T-helper 22 cell (primary cell): Measurements from ENCODE around the gene BABAM2.
"Not testable (repeated sequence)": the region's sequence is repeated elsewhere in the genome, so short reads cannot be mapped to it uniquely, and the experiment has no call there.

Experiments used
- DNase-seq: peaks from one replicate; pipeline ENCODE4 v3.0.0-alpha.2; 2020; ENCODE audit warnings: low read depth

The BABAM2 gene

DNA sequence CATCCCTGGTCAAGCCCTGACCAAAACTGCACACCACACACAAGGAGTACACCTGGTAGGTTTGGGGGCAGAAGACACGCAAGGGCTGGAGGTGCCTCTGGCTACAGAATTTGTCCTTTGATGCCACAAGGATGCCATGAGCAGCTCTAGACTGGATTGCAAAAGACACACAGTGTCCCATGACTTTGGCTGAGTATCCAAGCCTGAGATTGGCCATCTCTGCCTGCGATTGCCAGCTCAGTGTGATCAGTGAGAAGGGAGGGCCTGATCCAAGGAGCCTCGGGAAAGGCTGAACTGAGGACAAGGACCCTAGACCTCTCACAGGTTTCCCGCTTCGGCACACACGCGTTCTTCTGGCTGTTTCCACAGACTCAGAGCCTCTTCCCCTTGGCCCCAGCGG is 442.2 kb downstream of the BABAM2 start:
- no peak for DNase-seq

DNA sequence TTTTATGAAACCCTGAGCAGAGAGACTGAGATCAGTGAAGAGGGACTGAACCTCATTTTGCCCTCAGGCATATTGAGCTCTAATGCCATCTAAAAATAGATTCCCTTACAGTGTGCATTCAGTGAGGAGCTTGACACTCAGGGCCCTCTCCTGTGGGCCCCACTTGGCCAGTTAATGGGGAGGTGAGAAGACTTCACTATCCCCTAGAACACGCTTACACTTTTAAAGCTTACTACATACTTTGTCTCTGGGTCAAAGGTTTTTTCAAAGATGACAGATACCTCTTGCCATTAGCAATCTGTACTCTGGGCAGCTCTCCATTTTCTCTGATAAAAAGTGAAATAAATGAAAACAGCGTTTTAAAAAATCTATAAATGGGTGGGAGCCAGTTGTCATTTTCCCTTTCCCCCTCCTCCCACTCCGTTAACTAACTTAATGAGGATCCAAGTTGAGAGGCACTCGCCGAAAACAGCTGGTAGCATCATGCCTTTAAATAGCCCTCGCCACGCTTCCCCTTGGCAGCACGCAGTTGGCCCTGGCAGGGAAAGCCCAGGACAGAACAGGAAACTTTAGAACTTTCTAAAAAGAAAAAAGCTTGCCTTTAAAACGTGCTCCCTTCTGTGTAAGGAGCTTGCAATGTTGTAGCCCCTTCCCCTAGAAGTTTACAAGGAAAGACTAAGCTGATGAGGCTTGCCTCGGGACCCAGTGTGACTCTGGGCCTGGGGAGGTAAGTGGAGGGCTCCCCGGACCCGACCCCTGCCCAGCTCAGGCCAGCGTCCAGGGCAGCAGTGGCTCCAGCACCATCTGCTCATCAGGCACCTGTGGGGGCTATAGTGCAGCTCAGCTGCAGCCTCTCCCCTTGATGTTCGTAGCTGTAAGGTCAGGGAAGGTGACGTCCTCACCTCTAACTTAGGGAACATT is 443.3 kb downstream of the BABAM2 start:
- DNase-seq: no peak

DNA sequence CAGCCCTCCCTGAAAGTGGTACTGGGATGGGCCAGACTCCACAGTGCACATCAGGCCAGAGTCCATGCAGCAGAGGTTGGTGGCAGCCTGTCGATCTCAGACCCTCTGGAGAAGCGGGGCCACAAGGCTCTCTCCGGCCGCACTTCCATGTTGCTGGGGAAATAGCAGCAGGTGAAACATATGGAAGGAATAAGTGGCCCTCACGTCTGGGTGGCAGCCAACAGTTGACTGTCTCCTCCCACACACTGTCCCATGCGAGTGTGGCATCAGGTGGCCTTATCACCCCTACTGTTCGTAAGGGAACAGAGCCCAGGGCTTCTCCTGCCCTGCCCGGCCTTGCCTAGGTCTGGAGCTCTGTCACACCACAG is 444.0 kb downstream of the BABAM2 start:
- no peak for DNase-seq

DNA sequence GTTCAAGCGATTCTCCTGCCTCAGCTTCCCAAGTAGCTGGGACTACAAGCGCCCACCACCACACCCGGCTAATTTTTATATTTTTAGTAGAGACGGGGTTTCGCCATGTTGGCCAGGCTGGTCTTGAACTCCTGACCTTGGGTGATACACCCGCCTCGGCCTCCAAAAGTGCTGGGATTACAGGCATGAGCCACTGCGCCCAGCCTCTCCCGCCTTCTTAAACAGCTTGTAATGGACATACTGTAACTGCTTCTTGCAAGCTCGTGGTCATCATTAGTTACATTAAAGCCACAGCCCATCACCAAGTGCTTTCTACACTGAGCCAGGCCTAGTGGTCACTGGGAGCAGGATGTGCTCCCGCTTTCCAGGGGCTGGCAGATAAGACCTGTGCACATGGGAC is 444.7 kb downstream of the BABAM2 start:
- DNase-seq: not testable (repeated sequence)

DNA sequence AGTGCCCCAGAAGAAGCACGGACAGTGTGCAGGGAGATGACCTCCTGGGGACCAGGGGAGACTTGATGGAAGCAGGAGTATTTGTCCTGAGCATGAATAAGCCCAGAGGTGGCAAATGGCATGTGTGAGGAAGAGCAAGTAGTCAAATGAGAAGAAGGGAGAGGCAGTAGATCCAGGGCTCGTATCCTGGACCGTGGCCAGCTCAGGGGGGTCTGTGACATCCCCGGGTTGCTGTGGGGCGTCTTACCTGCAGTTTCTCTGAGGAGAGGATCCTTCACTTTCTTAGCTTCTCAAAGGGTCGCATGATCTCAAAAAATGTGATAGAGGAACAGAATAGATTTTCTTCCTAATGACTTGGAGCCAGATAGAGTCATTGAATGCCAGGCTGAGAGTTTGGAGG is 445.1 kb downstream of the BABAM2 start:
- DNase-seq: no peak

DNA sequence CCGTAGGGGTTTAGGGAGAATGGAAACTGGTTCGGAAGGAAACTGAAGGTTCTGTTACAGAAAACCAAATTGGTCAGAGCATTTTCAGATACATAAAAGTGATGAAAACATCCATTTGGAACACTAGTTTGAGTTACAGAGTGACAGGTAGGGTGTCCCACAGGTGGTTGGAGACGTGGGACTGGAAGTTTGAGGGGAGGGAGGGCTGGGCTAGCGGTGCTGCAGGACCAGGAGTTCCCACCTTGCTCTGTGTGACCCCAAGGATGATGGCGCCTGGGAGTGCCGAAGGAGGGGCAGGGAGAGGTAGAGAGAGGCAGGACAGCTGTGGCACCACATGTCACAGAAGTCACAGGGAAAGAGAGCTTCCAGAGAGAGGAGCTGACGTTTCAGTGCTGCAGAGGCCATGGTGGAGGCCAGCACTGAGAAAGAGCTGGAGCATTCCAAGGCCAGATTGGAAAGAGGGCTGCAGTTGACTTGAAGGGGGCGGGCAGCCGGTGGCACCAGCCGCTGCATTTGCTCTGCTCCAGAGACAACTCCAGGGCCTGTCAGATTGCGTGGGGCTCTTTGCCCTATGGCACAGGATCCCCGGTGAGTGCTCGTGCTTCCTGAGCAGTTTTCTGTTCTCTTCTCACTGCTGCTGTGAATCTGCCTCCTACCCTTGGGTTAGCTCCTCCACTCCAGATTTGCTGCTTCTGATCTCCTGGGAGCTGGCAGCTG is 445.9 kb downstream of the BABAM2 start:
- no peak for DNase-seq

DNA sequence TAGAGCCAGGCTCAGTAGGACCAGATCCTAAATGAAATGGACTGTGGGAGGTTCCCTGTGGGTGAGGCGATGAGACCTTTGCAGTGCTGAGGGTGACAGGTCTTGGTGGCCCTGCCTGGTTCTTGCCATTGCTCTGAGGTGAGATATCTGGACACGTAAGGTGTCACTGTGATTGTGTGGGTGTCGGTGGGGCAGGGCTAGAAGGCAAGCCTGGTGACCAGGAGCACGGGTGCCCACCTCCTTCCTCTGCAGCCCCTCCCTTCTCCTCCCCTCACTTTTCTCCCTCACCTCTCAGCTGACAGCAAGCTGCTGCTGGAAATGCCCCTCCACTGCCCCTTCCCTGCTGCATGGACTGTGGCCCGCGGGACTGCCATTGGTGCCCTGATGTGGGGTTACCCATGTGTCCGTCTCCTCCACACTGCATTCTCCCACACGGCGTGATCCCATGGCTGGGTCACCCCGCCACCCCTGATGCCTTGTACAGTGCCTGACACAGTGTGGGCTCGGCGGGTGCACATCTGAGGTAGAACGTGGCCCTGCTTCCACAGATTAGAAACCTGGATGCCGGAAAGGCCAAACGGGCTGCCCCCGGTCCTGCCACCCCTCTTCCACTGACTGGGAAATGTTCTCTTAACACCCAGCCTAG is 446.6 kb downstream of the BABAM2 start:
- DNase-seq: no peak

DNA sequence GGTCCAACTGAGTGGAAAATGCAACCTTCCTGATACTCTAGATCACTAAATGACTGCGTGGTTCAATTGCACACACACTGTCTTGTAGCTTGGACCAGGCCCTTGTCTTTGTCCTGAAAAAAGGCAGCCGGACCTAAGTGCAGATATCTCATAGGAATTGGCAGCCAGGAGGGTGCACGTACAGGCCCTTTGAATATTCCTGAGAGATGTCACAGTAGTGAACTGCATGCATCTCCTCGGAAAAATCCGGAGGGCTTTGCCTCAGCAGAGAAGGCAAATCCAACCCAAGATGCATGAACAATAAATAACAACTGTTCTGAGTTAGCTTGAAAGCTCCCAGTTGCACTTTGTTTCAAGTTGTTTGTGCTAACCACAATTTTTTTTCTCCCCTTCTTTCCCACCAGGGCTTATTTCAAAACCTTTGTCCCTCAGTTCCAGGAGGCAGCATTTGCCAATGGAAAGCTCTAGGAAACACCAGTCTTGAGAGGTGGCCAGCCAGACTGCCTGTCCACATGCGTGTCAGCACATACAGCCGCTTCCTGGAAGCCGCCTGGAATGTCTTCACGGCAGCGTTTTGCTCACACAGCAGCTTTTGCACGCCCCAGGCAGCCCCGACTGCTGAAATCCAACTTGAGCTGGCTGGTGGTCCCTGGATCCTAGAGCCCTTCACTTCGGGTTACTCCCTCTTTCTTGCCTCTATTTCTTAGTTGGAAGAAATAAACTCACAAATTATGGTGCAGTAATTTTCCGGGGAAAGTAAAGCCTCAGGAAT is 447.7 kb downstream of the BABAM2 start:
- DNase-seq: no peak

DNA sequence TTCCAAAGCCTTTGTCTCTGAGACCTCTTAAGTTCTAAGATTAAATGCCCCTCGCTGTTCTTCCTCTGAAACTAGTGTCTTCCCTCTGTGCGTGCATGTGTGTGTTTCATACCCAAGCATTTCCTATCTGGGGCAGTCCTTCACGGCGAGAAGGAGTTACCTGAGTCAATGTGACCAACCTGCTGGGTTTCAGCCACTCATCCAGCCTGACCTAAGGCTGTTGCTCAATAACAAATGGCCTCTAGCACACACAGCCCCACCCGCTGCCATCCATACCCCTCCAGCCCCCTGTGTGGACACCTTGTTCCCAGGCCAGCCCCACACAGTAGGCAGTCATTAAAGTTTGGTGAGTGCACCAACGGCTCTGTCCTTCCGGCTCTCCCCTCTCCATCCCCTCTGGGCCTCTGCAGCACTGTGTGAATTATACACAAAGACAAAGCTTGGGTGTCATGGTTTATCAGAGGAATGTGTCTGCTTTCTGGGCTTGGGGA is 448.3 kb downstream of the BABAM2 start:
- DNase-seq: no peak

DNA sequence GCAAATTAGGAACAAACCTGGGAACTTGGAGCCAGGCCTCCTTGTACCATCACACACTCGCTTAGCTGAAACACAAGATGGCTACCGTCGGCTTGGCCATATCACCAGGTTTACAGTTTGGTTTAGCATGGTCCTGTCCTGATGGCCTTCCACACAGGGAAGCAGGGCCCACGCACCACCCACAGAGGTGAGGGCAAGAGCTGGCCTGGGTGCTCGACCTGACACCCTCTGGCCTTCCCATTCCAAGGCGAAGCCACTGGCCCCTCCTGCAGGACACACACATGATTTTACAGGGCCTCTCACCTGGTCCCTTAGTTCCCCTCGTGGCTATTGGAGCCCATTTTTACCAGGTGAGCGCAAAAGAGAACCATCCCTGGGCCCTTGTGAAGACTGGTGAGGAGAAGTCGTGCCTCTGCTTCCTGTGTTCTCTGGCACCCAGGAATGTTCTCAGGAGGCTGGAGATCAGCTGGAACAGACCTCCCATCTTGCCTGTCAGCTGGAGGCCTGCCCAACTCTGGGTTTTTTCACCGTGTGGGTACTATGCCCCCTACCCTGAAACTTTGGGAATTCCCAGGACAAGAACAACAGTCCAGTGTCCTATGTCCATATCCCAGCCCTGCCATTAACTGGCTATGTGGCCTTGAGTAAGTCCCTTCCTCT is 449.1 kb downstream of the BABAM2 start:
- DNase-seq: no peak

DNA sequence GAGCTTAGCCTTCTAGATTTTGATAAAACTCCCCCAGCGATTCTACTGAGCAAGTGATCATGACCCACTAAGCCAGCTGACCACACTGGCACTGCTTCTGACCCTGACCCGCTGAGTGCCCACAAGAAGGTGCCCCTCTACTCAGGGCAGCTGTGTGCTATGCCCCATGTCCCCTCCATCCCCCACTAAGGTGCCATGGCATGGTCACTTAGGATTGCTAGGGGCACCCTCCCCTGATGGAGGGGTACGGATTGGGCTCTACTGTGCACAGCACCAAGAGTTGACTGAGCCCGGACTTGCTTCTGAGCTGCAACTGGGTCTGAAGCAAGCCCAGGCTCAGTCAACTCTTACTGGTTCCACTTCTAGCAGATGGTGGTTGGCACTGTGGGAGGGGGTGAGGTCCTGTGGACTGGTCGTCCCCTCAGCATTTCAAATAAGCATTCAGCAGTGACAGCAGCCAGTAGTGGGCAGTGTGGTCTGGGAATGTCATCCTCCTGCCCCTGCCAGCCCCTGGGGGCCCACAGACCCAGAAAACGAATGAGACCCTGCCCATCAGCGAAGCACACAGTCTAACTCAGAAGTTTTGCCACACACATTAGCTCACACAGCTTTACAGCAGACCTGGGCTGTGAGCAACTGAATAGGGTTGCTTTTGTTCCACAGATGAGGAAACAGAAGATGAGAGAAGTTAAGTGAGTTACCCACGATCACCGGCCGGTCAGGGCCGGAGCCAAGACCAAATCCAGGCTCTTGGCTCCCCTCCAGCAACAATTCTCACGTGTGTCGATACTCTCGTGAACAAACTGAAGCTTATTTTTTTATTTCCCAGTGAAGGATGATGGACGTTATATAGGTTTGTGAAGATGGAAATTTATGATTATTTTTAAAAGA is 450.0 kb downstream of the BABAM2 start:
- no peak for DNase-seq

DNA sequence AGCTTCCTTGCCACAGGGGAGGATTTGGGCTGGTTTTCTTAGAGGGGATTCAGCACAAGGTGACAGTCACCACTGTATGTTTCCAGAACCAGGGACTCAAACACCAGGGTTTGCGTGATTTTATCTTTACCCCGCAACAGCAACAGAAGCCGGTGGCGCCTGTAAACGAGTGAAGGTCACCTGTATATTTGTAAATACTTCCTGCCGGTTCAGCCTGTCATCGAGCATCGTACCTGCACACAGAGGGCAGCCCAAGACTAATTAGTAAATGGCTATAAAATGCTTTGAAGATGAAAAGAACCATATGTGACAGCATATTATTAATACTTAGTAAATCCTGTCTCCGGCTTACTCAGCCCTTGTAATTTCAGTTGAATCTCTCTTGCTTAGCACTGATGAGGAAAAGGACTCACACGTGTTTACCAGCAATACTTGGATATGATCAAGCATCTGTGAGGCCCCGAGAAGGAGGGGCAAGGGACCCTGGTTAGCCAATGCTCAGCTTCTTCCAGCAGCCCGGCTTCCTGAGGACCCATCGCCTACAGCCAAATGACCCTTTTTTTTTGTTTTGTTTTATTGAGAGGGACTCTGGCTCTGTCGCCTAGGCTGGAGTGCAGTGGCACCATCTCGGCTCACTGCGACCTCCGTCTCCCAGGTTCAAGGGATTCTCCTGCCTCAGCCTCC is 450.8 kb downstream of the BABAM2 start:
- no peak for DNase-seq

DNA sequence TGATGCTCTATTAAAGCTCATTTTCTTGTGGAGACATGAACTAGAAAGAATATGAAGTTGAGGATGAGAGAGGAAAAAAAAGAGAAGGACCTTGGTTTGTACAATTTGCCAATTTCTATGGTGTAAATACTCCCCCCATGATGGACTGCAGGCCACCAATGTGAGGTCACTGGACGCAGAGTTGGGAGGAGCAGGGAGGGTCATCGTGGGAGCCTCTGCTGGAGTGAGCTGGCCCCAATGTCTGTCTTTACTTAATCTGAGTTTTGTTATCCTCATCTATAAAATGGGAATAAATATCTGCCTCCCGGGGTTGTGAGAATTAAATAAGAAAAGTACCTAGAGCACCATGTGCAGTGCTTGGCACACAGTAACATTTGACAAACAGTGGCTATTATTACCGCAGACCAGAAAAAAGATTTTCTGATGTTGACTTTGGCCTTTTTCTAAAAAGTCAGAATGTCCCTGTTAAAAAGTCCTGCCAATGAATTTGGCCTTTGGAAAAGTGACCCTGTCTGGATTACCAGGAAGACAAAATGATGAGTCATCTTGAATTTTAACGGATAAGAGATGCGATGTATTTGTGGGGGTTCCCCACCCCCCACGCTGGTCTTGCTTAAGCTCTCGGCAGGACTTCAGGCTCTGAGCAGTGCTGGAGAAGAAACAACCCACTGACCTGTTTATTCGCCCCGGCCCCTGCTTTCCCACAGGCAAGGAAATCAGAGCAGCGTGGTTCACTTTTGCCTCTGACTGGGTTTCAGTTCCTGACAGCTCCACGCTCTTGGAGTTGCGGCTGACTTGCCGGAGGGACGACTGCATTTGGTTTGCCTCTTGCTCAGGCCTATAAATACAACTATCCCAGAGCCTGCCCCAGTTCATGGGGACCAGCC is 451.8 kb downstream of the BABAM2 start:
- DNase-seq: no peak

DNA sequence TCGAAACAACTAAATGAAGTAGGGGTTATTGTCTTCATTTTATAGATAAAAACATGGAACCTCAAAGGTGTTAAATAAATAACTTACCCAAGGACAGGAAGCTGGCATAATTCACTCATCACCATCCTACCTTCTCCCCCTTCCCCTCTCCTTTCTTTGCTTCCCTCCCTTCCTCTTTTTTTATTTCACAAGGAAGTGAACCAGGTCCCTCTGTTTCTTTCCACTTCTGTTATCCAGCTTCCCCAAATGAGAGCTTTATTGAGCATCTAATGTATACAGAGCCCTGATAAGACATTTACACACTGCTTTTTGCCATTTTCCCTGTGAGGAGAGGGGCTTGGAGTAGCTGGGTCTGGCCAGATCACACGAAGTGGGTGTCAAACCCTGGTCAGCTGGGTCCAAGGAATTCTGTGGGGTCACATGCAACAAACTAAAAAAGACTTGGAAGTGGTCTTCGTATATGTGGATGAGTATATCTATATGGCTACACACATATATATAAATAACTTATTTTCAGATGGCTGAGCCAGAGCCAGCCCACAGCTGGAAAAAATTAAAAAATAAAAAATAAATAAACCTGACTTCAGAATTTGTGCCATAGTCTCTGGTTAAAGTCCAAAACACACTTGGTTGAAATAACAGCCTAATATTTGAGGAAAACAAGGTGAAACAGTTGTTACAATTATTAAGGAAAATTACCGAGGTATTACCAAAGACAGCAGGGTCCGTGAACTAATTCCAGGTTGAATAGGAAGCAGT is 452.8 kb downstream of the BABAM2 start:
- DNase-seq: no peak

DNA sequence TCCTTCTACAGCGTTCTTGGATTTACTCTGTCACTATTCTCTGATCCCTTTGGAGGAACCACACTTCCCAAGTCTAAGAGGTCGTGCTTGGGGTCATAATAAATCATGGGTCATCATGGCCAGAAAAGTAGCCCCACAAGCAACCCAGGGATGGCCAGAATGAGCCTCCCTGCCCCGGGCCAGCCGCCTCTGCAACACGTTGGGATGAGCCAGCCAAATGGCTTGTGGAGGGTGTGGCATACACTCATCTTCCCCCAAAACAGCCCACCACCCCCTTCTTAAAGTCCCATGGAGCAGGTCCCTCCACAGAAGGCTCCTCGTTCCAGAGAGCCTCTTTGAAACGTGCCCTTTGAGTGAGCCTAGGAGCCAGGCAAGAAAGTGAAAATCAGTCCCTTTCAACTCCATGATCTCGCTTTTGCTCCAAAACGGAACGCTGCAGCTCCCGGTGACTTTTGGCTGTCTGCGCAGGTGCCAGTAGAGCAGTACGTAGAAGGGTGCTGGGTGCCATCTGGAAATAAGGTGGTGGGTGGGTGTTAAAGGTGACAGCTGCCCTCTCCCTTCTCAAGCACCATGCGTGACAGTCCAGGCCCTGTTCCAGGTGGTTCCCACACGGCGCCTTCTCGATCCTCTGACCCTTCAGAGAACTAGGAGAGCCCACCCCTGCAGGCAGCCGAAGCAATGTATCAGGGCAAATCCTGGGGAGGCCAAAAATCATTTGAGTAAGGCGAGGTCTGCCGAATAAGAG is 453.6 kb downstream of the BABAM2 start:
- DNase-seq: no peak

DNA sequence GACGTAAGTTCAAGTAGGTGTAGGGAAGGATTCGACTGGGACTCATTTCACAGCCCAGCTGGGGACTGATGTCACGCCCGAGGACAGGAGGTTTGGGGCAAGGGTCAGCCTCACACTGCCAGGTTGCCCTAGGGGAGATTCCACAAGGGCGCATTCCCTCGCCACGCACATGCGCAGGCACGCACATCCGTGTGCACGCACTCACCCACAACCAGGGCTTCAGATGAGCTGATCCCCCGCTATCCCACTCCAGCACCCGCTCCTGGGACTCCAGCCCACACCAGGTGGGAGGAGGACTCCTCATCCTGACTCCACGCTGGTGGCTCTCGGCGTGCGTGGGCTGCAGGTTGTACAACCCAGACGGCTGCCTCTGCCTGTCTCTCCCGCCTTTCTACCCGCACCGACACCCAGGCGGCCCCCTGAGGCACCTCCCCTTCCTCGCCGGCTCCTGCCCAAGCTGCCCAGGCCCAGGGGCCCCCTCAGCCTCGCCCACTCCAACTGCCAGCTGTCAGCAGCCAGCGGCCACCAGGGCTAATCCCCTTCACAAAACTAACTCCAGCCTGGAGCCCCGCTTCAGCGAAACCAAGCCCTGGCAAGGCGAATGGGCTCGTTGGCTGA is 454.3 kb downstream of the BABAM2 start:
- no peak for DNase-seq

DNA sequence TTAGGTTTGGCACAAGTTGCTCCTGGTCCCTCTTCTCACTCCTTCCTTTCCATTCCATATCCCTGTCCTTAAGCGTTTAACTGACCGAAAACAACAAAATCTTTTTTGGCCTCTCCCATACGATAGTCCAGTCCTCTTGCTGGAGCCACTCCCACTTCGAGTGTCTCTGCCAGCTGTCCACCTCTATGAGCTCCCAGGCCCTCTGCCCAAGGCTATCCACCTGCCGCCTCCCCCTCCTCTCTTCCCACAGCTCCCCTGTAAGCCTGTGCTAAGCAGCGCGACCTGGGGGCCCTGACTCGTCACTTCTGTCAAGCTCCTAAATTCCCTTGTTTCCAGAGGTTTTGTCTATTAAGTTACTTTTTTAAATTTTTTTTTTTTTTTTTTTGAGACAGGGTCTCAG is 455.1 kb downstream of the BABAM2 start:
- no peak for DNase-seq
